Panc1 (cell line): ENCODE data around the gene CDC37L1. TPM values are rescaled to one million over a fixed set of nuclear protein-coding genes. Genes with fewer than 3 reads are reported as not detected.

Experiments used
- ATAC-seq: fragments of 200-7000 bp; cut with Tn5 transposase; 2 replicates; pipeline ENCODE4 v1.9.1; 2020; ENCODE audit warnings: mild to moderate bottlenecking, moderate library complexity
- BruUV-seq: library from RNA; stranded (reverse); fragments of 400-500 nt; replicated peaks from 2 replicates; lab custom pipeline; 2021; lab: Mats Ljungman, UMichigan
- CTCF ChIA-PET: fragments of 300-600 bp; sonication (Branson Sonifier 250); formaldehyde crosslinking; loops from one replicate; lab custom pipeline; 2022; ENCODE audit warnings: antibody characterized with exemption; lab: Charles Lee
- POLR2A ChIA-PET: fragments of 300-600 bp; sonication (Branson Sonifier 250); formaldehyde crosslinking; loops from one replicate; lab custom pipeline; 2022; ENCODE audit warnings: antibody characterized with exemption; lab: Charles Lee
- DNase-seq: peaks from one replicate; pipeline ENCODE4 v3.0.0-alpha.2; 2010; ENCODE audit warnings: low read depth, low spot score
- H3K27ac ChIP-seq: 2 replicates; pipeline ENCODE4 v1.5.1; 2011; ENCODE audit warnings: mild to moderate bottlenecking, low read length, inconsistent platforms
- H3K27me3 ChIP-seq: fragments of 200-500 bp; sonication (Bioruptor generic); 2 replicates; pipeline ENCODE4 v1.6.0; 2014; ENCODE audit warnings: low read length, inconsistent platforms; ENCODE audit not compliant: control insufficient read depth, insufficient read depth
- H3K36me3 ChIP-seq: fragments of 200-500 bp; sonication (Bioruptor generic); 2 replicates; pipeline ENCODE4 v1.5.1; 2014; ENCODE audit warnings: inconsistent platforms, mild to moderate bottlenecking, low read length, moderate library complexity; ENCODE audit not compliant: control insufficient read depth, insufficient read depth
- H3K4me1 ChIP-seq: 2 replicates; pipeline ENCODE4 v1.5.1; 2011; ENCODE audit warnings: inconsistent platforms, mild to moderate bottlenecking, low read length, moderate library complexity; ENCODE audit not compliant: control insufficient read depth, insufficient read depth
- H3K4me3 ChIP-seq, 2 experiments: 2 replicates each; pipeline ENCODE4 v1.5.1; 2011 to 2012; ENCODE audit warnings: low read depth in 2 of 2, low read length in 2 of 2, mild to moderate bottlenecking in 2 of 2, inconsistent platforms in 1 of 2, moderate library complexity in 1 of 2
- H3K9me3 ChIP-seq: fragments of 200-500 bp; sonication (Bioruptor generic); 2 replicates; pipeline ENCODE4 v1.5.1; 2014; ENCODE audit warnings: low read depth, mild to moderate bottlenecking, inconsistent platforms, low read length, moderate library complexity; ENCODE audit not compliant: control insufficient read depth, insufficient read depth
- CTCF ChIP-seq: fragments of 450-650 bp; IDR thresholded peaks from 2 replicates; pipeline ENCODE4 v1.5.1; 2017; ENCODE audit warnings: mild to moderate bottlenecking
- POLR2AphosphoS5 ChIP-seq: IDR thresholded peaks from 2 replicates; pipeline ENCODE4 v1.6.1; 2012; ENCODE audit warnings: mild to moderate bottlenecking, low read depth, low read length, moderate library complexity
- REST ChIP-seq, 2 experiments: IDR thresholded peaks; 2 replicates each; pipeline ENCODE4 v1.6.1; 2011 to 2012; ENCODE audit warnings: low read depth in 2 of 2, control low read depth in 1 of 2, low read length in 1 of 2, mild to moderate bottlenecking in 1 of 2, moderate library complexity in 1 of 2; ENCODE audit not compliant: insufficient read depth in 1 of 2
- SIN3A ChIP-seq: IDR thresholded peaks from 2 replicates; pipeline ENCODE4 v1.6.1; 2012; ENCODE audit warnings: low read depth, mild to moderate bottlenecking, low read length, moderate library complexity, borderline replicate concordance; ENCODE audit not compliant: insufficient read depth
- TCF7L2 ChIP-seq: IDR thresholded peaks from 2 replicates; pipeline ENCODE4 v1.6.1; 2011; ENCODE audit warnings: mild to moderate bottlenecking, low read depth, low read length, inconsistent platforms
- in situ Hi-C: cut with HindIII; loops from 2 replicates; pipeline ENCODE4 v1.10.0; 2016; ENCODE audit warnings: low sequenced_read_pairs, low pct_unique_long_range_greater_than_20kb
- intact Hi-C: fragments of 100-400 bp; cut with micrococcal nuclease; formaldehyde crosslinking; loops from one replicate; pipeline ENCODE4 v1.10.0; 2022; ENCODE audit not compliant: unreplicated experiment
- total RNA-seq: library from RNA; stranded (reverse); gene quantifications from one replicate; pipeline ENCODE4 v1.2.1, GENCODE V29; 2021; ENCODE audit not compliant: unreplicated experiment

CDC37L1 gene
- total RNA-seq, 1 experiment from 2014 or later: 3.0 TPM

GRCh38 chr9:4640027-4640426 lies 39.3 kb upstream of the CDC37L1 start:
- TF ChIP-seq SIN3A (no peak), TCF7L2 (no peak), REST (IDR thresholded peaks at IDR 0.05; ENCODE audit: insufficient read depth in 1 of 2, low read depth in 2 of 2, low read length in 1 of 2) (no peak), POLR2AphosphoS5 (no peak), CTCF (no peak; the same call in 1 of the 2 replicates)
- Histone ChIP-seq H3K4me1 (no peaks in the 10 kb centered on the region), H3K27ac (no peak overlapping the region), H3K9me3 (no peaks in the 10 kb centered on the region), H3K27me3 (no peaks in the 10 kb centered on the region), H3K4me3 (no peak overlapping the region), H3K36me3 (no peaks in the 10 kb centered on the region)
- no TSS peak for BruUV-seq
- no peak for DNase-seq
- intact Hi-C loops: no loop called here
- in situ Hi-C loops: no loop called here
- ATAC-seq: no peak
- ChIA-PET CTCF (interaction anchor here (1.0 kb wide), 1 partner anchor 35 kb away, joined by 3 read pairs; no protein-coding TSS in a partner anchor), POLR2A (no interaction called here)

DNA sequence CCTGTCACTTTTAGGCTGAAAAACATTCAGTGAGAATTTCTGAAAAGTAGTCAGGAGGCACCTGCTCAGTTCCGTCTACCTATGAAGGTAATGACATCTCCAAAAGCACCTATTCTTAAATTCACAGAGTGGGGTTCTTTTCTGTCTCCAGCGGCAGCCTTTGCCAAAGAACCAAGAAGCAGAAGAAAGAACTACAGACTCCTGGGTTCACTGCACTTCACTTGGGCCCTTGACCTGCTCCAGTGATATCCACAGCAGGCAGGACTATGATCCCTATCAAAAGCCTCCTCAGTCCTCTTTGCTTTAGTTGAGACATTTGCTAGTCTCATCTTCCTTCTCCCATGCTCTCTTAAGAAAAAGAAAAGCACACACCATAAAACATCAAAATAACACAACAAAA lies 37.0 kb upstream of the CDC37L1 start:
- no TSS peak for BruUV-seq
- H3K27me3 ChIP-seq: no peaks in the 10 kb centered on the region
- no peaks in the 10 kb centered on the region for H3K36me3 ChIP-seq
- H3K27ac ChIP-seq: no peak overlapping the region
- no peak overlapping the region for H3K4me3 ChIP-seq
- in situ Hi-C loops: no loop called here
- ChIA-PET POLR2A (no interaction called here), CTCF (no interaction called here)
- H3K4me1 ChIP-seq: no peaks in the 10 kb centered on the region
- intact Hi-C loops: no loop called here
- DNase-seq: no peak
- TF ChIP-seq REST (IDR thresholded peaks at IDR 0.05; ENCODE audit: insufficient read depth in 1 of 2, low read depth in 2 of 2, low read length in 1 of 2) (no peak), CTCF (no peak), POLR2AphosphoS5 (no peak)
- H3K9me3 ChIP-seq: no peaks in the 10 kb centered on the region
- no peak for ATAC-seq
